ENCODE data around the gene ARL5C. TPM values are rescaled to one million over a fixed set of nuclear protein-coding genes. Genes with fewer than 3 reads are reported as not detected.
A peak's percentile ranks its signal among the peaks of the same experiment; 100 is the strongest.

The ARL5C gene
- total RNA-seq, 4 donors from 2014 or later = not detected

DNA sequence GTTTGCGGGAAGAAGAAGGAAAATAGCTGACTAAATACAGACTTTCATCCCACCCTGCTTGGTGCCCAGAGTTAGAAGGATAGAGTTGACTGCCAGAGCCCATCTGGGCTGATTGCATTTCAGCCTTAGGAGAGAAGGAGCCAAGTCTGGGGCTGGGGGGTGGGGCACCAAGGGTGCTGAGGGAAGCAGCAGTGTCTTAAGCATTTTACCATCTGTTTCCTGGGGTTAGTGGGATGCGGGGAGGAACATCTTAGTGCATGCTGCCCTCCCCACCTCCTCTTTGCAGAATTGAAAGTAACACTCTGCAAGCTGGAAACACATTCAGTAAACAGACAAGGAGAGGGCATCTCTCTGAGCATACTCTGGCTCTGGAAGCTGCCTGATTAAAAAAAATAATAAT, 1.5 kb upstream of the ARL5C start:
- TF ChIP-seq, protein P1, sequence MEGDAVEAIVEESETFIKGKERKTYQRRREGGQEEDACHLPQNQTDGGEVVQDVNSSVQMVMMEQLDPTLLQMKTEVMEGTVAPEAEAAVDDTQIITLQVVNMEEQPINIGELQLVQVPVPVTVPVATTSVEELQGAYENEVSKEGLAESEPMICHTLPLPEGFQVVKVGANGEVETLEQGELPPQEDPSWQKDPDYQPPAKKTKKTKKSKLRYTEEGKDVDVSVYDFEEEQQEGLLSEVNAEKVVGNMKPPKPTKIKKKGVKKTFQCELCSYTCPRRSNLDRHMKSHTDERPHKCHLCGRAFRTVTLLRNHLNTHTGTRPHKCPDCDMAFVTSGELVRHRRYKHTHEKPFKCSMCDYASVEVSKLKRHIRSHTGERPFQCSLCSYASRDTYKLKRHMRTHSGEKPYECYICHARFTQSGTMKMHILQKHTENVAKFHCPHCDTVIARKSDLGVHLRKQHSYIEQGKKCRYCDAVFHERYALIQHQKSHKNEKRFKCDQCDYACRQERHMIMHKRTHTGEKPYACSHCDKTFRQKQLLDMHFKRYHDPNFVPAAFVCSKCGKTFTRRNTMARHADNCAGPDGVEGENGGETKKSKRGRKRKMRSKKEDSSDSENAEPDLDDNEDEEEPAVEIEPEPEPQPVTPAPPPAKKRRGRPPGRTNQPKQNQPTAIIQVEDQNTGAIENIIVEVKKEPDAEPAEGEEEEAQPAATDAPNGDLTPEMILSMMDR (IDR thresholded peaks at IDR 0.05) = no peak
- ATAC-seq (ENCODE audit: low FRiP score) (no peak), DNase-seq (ENCODE audit: low spot score) (no peak)

DNA sequence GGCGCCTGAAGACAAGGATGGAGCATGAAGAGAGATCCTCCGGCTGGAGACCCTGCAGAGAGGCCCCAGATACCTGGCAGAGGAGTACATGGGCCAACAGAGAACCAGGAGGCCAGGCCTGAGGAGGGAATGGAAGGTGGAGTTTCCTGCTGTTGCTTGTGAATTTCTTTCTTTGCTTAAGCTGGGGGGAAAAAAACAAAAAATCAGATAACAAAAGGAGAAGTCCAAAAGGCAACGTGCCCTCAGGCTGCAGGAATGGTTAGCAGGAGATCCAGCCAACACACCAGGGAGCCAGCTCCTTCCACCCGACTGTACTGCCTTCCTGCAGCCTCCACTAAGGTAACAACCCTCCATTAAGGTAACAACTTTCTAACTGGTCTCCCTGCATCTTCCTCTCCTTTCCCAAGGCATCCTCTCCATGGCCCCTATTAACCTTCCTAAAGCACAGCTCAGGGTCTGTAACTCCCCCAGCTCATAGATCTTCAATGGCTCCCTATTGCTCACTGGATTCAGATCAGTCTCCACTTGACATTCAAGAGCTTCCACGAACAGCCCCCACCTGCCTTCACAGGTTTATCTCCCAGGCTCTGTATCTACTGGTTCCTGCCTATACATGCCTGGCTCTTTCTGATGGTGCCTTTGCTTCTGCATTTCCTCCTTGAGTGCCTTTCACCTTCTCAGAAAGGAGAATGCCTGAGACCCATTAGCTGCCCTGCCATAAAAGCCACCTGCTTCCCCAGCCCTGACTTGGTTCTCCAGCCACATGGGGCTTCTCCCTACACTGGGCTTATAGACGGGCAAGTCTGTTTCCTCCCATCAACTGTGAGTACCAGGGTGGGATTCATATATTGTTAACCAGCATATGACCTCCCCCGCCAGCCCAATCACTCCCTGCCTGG, 725 bp upstream of the ARL5C start:
- DNase-seq (ENCODE audit: low spot score) (no peak), ATAC-seq (ENCODE audit: low FRiP score) (no peak)
- TF ChIP-seq, protein P1 (IDR thresholded peaks at IDR 0.05) = no peak

DNA sequence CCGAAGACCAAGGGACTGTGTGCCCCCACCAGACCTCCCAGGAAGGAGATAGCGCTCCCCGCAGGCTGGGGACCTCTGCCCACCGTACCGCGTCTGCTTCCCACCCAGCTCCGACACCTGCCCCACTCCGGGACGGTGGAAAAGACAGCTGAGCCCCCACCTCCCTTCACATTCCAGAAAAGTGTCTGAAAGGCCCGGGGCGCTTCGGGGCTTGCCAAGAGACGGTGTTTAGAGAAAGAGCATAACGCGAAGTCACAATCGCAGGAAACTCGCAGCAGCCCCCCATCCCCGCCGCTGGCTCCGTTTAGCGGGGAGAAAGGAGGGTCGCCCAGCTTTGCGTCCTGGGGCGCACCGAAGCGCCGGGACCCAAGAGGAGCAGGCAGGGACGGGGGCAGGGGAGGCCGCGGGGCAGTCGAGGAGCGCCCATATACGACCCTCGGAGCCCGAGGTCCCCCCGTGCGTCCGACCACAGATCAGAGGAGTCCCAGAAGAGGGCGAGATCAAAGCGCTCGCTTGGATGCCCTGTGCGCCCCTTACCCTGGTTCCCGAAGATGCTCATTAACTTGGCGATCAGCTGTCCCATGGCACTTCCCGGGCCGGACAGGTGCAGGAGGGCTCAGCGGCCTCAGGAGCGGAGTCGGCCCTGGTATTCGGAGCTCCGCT, 652 bp downstream of the ARL5C start:
- DNase-seq (ENCODE audit: low spot score) (no peak), ATAC-seq (ENCODE audit: low FRiP score) (no peak)
- TF ChIP-seq, protein P1 (IDR thresholded peaks at IDR 0.05) = no peak

DNA sequence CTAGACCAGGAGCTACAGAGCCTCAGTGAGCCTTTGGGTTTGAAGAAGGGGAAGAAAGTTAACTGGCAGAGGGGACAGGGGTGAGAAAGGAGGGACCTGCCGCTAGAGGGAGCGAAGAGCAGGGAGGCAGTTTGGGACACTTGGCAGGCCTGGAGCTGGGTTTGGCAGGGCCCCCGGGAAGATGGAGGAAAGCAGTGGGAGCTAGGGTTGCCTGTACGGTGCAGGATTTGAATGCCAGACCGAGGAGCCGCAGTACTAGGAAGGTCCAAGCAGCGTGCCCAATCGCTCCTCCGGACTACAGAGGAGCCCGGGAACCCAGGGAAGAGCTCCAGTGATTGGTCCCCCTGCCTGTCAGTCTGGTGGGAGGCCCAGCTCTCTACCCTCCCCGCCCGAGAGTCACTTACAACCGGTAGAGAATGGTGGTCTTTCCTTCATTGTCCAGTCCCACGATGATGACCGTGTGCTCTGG, 1.3 kb downstream of the ARL5C start:
- ATAC-seq (ENCODE audit: low FRiP score) = peak; percentile 80
- peak; percentile 47 for DNase-seq (ENCODE audit: low spot score)
- TF ChIP-seq, protein P1 (IDR thresholded peaks at IDR 0.05) = peak in 1 of 3 donors; percentile 53

DNA sequence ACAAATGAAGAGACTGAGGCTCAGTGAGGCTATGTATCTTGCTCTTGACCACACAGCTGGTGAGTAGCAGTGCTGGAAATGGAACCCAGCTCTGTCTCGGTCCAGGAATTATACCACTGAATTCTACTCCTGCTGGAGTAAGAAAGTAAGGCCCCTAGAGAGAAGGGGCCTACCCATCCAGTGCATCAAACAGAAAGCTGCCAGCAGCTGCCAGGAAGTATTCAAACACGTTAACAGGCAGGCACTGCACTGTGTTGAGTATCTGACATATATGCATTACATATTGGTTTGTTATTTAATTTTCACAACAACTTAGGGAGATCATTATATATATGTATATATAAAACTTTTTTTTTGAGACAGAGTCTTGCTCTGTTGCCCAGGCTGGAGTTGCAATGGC, 4.0 kb downstream of the ARL5C start:
- ATAC-seq (ENCODE audit: low FRiP score) = no peak
- no peak for DNase-seq (ENCODE audit: low spot score)
- TF ChIP-seq, protein P1 (IDR thresholded peaks at IDR 0.05) = no peak

DNA sequence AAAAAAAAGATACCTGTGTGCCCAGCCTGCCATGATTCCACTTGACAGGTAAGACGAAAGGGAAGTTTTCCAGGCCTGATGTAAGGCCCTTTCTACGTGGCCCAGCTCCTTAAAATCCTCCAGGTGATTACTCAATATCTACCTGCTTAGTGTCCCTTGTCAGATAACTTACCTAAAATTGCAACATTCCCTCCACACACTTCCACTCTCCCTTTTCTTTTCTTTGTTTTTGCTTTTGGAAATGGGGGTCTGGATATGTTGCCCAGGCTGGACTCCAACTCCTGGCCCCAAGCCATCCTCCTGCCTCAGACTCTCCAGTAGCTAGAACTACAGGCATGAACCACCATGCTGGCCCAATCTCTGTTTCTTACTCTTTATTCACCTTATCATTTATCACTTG, 7.3 kb downstream of the ARL5C start:
- TF ChIP-seq, protein P1 (IDR thresholded peaks at IDR 0.05) = no peak
- no peak for ATAC-seq (ENCODE audit: low FRiP score)

More for the DNA sequence above, 7.3 kb downstream of the ARL5C start:
- DNase-seq (ENCODE audit: low spot score) = no peak

Data from omental fat pad (tissue), 4 donors.